Fibroblast of upper back skin (primary cell): Measurements from ENCODE around the gene C1orf50.
A peak's percentile ranks its signal among the peaks of the same experiment; 100 is the strongest.
"Not testable (repeated sequence)": the region's sequence is repeated elsewhere in the genome, so short reads cannot be mapped to it uniquely, and the experiment has no call there.

Experiments
- DNase-seq: peaks from one replicate; pipeline ENCODE4 v3.0.0-alpha.2; 2013

Gene C1orf50

GRCh38 chr1:42766741-42767509, at the start of gene C1orf50, which contains the start of gene P3H1:
C1orf50 (plus strand) TSS chr1:42767249; CDS start chr1:42767312, 63 bp downstream.
P3H1 (minus strand) TSS chr1:42767028; CDS start chr1:42766971, 57 bp downstream.
- DNase-seq: peak; percentile 99

- DNase-seq: no peak
Measured at GRCh38 chr1:42720868-42721267, 46.2 kb upstream of the C1orf50 start.

GRCh38 chr1:42721926-42722325, 45.1 kb upstream of the C1orf50 start:
- DNase-seq: no peak

GRCh38 chr1:42722403-42722802, 44.6 kb upstream of the C1orf50 start:
- DNase-seq: not testable (repeated sequence)

- no peak for DNase-seq
Measured at GRCh38 chr1:42723511-42723910, 43.5 kb upstream of the C1orf50 start.

- not testable (repeated sequence) for DNase-seq
Measured at GRCh38 chr1:42725820-42726219, 41.2 kb upstream of the C1orf50 start.

GRCh38 chr1:42730002-42730401, 37.0 kb upstream of the C1orf50 start:
- no peak for DNase-seq

- no peak for DNase-seq
Measured at GRCh38 chr1:42730988-42731387, 36.1 kb upstream of the C1orf50 start.

GRCh38 chr1:42731585-42731984, 35.5 kb upstream of the C1orf50 start:
- no peak for DNase-seq

GRCh38 chr1:42732126-42732680, 34.8 kb upstream of the C1orf50 start:
- DNase-seq: peak; percentile 15

- DNase-seq: no peak
Measured at GRCh38 chr1:42733415-42734200, 33.4 kb upstream of the C1orf50 start.

- DNase-seq: no peak
Measured at GRCh38 chr1:42734201-42735035, 32.6 kb upstream of the C1orf50 start.

GRCh38 chr1:42735056-42735455, 32.0 kb upstream of the C1orf50 start:
- no peak for DNase-seq

- DNase-seq: no peak
Measured at GRCh38 chr1:42735477-42736105, 31.5 kb upstream of the C1orf50 start.

GRCh38 chr1:42736152-42736551, 30.9 kb upstream of the C1orf50 start:
- no peak for DNase-seq

GRCh38 chr1:42736571-42737200, 30.4 kb upstream of the C1orf50 start:
- no peak for DNase-seq

GRCh38 chr1:42737257-42737656, 29.8 kb upstream of the C1orf50 start:
- DNase-seq: no peak

- no peak for DNase-seq
Measured at GRCh38 chr1:42737986-42738677, 28.9 kb upstream of the C1orf50 start.

- no peak for DNase-seq
Measured at GRCh38 chr1:42738678-42739226, 28.3 kb upstream of the C1orf50 start.
